Measurements from ENCODE around the gene COX20. TPM values are rescaled to one million over a fixed set of nuclear protein-coding genes. Genes with fewer than 3 reads are reported as not detected.

COX20 gene
- polyA plus RNA-seq, 1 donor (not counting 4 experiments of a cell fraction or from before 2014, with no cell fraction given): 66.1 TPM

- H3K9ac ChIP-seq (ENCODE audit: control insufficient read depth, extremely low read depth, insufficient read depth, low read length): no peak overlapping the region
- peaks cover 37% of the 10 kb centered on the region for H4K20me1 ChIP-seq (ENCODE audit: control insufficient read depth, extremely low read depth, insufficient read depth, low read length)
- H3K4me1 ChIP-seq (ENCODE audit: control insufficient read depth, extremely low read depth, insufficient read depth, low read length): peaks cover 17% of the 10 kb centered on the region
- TF ChIP-seq CTCF (optimal IDR thresholded peaks at IDR 0.05 in 1 of 3, IDR thresholded peaks at IDR 0.05 in 1 of 3, conservative IDR thresholded peaks at IDR 0.05 in 1 of 3; ENCODE audit: extremely low read depth in 1 of 3, insufficient read depth in 2 of 3, low read length in 3 of 3) (no peak), EZH2 (IDR thresholded peaks at IDR 0.05; ENCODE audit: low read length) (no peak)
- no peaks in the 10 kb centered on the region for H3K27me3 ChIP-seq (ENCODE audit: control insufficient read depth, extremely low read depth, insufficient read depth, low read length)
- H2AFZ ChIP-seq (ENCODE audit: control insufficient read depth, low read length): no peak overlapping the region
- dilution Hi-C loops (cut with MboI; ENCODE audit: extremely low pct_ligation_motif_present, low sequenced_read_pairs): loop anchor here (10.0 kb wide), 1 partner anchor 187 kb away; no protein-coding TSS in a partner anchor
- DNase-seq (ENCODE audit: low read depth, low spot score) (no peak), FAIRE-seq (no peak)
- no peak overlapping the region for H3K4me3 ChIP-seq (ENCODE audit: control insufficient read depth in 2 of 3, extremely low read depth in 1 of 3, insufficient read depth in 2 of 3, low read depth in 1 of 3, low read length in 3 of 3)
- peaks cover 33 to 40% of the 10 kb centered on the region in 2 experiments for H3K36me3 ChIP-seq (ENCODE audit: control insufficient read depth in 2 of 2, extremely low read depth in 1 of 2, insufficient read depth in 2 of 2, low read length in 2 of 2)
- no peaks in the 10 kb centered on the region for H3K9me1 ChIP-seq (ENCODE audit: control insufficient read depth, extremely low read depth, insufficient read depth, low read length)
- H3K9me3 ChIP-seq (ENCODE audit: control insufficient read depth, low read depth, low read length): no peaks in the 10 kb centered on the region
- H3K4me2 ChIP-seq (ENCODE audit: control insufficient read depth, extremely low read depth, insufficient read depth, low read depth, low read length): no peak overlapping the region
- H3K27ac ChIP-seq (ENCODE audit: control insufficient read depth, insufficient read depth, low read length): no peak overlapping the region
- peaks cover 89% of the 10 kb centered on the region for H3K79me2 ChIP-seq (ENCODE audit: control insufficient read depth, insufficient read depth, low read length)
Observed at GRCh38 chr1:244857761-244858160, 22.3 kb downstream of the COX20 start.

- no peak for FAIRE-seq
- Histone ChIP-seq H3K4me3 (ENCODE audit: control insufficient read depth in 2 of 3, extremely low read depth in 1 of 3, insufficient read depth in 2 of 3, low read depth in 1 of 3, low read length in 3 of 3) (no peak overlapping the region), H3K9me3 (ENCODE audit: control insufficient read depth, low read depth, low read length) (no peaks in the 10 kb centered on the region), H4K20me1 (ENCODE audit: control insufficient read depth, extremely low read depth, insufficient read depth, low read length) (peaks cover 37% of the 10 kb centered on the region), H3K9me1 (ENCODE audit: control insufficient read depth, extremely low read depth, insufficient read depth, low read length) (no peaks in the 10 kb centered on the region), H3K79me2 (ENCODE audit: control insufficient read depth, insufficient read depth, low read length) (peaks cover 89% of the 10 kb centered on the region), H3K4me2 (ENCODE audit: control insufficient read depth, extremely low read depth, insufficient read depth, low read depth, low read length) (no peak overlapping the region), H3K4me1 (ENCODE audit: control insufficient read depth, extremely low read depth, insufficient read depth, low read length) (peaks cover 17% of the 10 kb centered on the region), H3K36me3 (ENCODE audit: control insufficient read depth in 2 of 2, extremely low read depth in 1 of 2, insufficient read depth in 2 of 2, low read length in 2 of 2) (peaks cover 32 to 39% of the 10 kb centered on the region in 2 experiments), H3K27me3 (ENCODE audit: control insufficient read depth, extremely low read depth, insufficient read depth, low read length) (no peaks in the 10 kb centered on the region), H3K9ac (ENCODE audit: control insufficient read depth, extremely low read depth, insufficient read depth, low read length) (no peak overlapping the region), H2AFZ (ENCODE audit: control insufficient read depth, low read length) (no peak overlapping the region), H3K27ac (ENCODE audit: control insufficient read depth, insufficient read depth, low read length) (no peak overlapping the region)
- dilution Hi-C loops (cut with MboI; ENCODE audit: extremely low pct_ligation_motif_present, low sequenced_read_pairs): loop anchor here (10.0 kb wide), 1 partner anchor 186 kb away; no protein-coding TSS in a partner anchor
- DNase-seq (ENCODE audit: low read depth, low spot score): no peak
- TF ChIP-seq EZH2 (IDR thresholded peaks at IDR 0.05; ENCODE audit: low read length) (no peak), CTCF (optimal IDR thresholded peaks at IDR 0.05 in 1 of 3, IDR thresholded peaks at IDR 0.05 in 1 of 3, conservative IDR thresholded peaks at IDR 0.05 in 1 of 3; ENCODE audit: extremely low read depth in 1 of 3, insufficient read depth in 2 of 3, low read length in 3 of 3) (no peak)
Observed at GRCh38 chr1:244858357-244858756, 22.9 kb downstream of the COX20 start.

Measured in keratinocyte (primary cell).